Epithelial cell of proximal tubule (primary cell): ENCODE data around the gene LCP1. TPM values are rescaled to one million over a fixed set of nuclear protein-coding genes. Genes with fewer than 3 reads are reported as not detected.

Experiments
- DNase-seq: peaks from one replicate; pipeline ENCODE4 v3.0.0-alpha.2; 2011; ENCODE audit warnings: low read depth
- H3K4me3 ChIP-seq: 2 replicates; pipeline ENCODE4 v1.5.1; 2011; ENCODE audit warnings: low read depth, mild to moderate bottlenecking, low read length
- CTCF ChIP-seq: conservative IDR thresholded peaks from 2 replicates; pipeline ENCODE4 v1.5.1; 2012; ENCODE audit warnings: low read depth, mild to moderate bottlenecking, low read length
- total RNA-seq: library from RNA; depleted of rRNA; stranded (reverse); fragments of >200 nt; gene quantifications from 2 replicates; pipeline ENCODE4 v1.2.3, GENCODE V29; 2015

The LCP1 gene
- total RNA-seq, 1 donor from 2014 or later: 7.0 TPM

DNA sequence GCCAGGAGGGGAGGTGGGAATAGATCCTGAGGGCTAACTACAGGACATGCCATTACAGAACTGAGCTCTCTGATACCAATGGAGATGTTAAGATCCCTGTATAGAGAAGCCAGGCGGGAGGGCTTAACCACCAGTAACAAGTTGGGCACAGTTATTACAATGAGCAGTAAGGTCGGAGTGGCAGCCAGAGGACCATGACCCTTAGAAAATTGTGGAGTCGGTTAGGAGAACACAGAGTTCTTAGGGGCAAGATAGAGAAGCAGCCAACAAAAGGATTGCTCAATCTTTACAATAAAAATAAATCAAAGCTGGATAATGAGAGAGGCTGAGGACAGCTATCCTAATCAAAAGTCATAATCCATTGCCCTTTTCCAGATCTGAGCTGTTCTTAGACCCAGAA lies 87.5 kb downstream of the LCP1 start:
- no peak overlapping the region for H3K4me3 ChIP-seq
- TF ChIP-seq CTCF: no peak
- DNase-seq: no peak

- no peak for TF ChIP-seq CTCF
- H3K4me3 ChIP-seq: no peak overlapping the region
- DNase-seq: no peak
Observed at GRCh38 chr13:46088821-46089562, 93.0 kb downstream of the LCP1 start.

DNA sequence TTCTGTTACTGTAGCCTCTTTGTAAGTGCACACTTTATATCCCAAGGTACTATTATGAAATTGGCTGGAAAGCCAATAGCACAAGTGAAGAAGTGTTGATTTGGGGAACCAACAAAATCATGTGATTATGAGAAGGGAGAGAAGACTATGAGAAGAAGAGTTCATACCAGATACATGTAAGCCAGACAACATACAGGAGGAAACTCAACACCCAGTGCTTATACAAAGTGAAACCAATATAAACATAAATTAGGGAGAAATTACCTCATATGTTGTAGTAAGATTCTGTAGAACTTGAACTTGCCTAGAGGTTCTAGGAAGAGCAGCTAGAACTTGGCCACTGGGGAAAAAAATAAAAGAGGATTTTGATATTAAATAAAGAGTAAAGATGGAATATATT lies 94.5 kb downstream of the LCP1 start:
- no peak for DNase-seq
- TF ChIP-seq CTCF: no peak
- no peak overlapping the region for H3K4me3 ChIP-seq

DNA sequence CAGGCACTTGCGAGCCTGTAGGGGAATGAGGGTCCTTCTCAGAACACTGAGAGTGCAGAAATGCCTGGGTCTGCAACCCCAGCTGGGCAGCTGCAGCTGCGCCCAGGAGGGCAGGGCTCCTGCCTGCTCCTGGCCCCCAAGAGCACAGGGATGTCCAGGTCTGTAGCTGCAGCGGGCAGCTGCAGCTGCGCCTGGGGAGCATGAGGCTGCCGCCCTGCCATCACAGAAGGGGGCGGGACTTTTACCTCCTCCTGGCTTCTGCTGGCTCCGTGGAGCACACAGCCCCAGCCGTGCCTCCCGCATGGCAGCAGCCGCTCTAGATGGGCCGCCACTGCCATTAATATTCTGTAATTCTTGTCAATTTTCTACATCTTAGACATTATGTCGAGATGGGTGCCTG lies 95.0 kb downstream of the LCP1 start:
- no peak overlapping the region for H3K4me3 ChIP-seq
- TF ChIP-seq CTCF: no peak
- no peak for DNase-seq

DNA sequence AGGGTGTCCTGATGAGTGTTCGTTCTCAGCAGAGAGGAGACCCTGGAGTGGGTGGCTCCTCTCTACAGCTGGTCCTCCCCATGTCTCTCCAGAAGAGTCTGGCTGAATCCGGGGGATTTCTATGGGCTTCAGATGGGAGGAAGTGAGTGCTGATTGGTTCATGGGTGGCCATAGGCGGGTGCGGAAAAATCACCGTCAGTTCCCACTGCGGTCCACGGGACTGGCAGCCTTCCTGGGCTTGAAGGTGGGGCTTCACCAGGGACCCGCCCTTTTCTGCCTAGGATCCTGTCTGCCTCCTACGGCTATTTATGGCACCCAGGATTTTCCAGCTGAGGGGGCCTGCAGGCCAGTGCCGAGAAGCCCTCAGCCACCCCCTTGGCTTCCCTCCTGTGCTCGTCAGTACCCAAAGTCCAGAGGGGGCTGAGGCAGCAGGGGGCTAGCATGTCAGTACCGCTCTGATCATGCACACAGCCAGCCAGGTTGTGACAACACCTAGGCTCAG lies 95.5 kb downstream of the LCP1 start:
- no peak for TF ChIP-seq CTCF
- DNase-seq: no peak
- H3K4me3 ChIP-seq: no peak overlapping the region

DNA sequence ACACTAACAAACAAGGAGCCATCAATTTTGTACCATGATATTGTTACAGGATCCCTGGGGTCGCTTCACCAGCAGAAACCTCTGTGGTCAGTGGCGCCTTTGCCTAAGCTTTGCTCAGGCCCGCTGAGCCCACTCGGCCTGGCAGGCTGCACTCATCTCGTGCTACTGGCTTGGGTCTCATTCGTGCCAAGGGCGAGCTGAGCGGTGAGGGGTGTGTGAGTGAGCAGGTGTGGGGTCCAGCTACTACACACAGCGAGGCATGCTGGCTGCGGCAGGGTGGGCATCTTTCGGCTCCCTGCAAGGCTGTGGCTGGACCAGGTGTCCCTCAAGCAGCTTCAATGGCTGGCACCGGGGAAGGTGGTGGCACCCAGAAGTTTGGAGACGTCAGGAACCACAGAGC lies 96.2 kb downstream of the LCP1 start:
- no peak for DNase-seq
- H3K4me3 ChIP-seq: no peak overlapping the region
- no peak for TF ChIP-seq CTCF

GRCh38 chr13:46082324-46082723 lies 99.7 kb downstream of the LCP1 start:
- no peak for DNase-seq
- TF ChIP-seq CTCF: no peak
- H3K4me3 ChIP-seq: no peak overlapping the region
